Activated CD8-positive, alpha-beta memory T cell treated with anti-CD3 and anti-CD28 coated beads, Interleukin-2, amount 50 U/mL, for 24 hours (primary cell): ENCODE results near the gene TROAP.
"Not testable (repeated sequence)": the region's sequence is repeated elsewhere in the genome, so short reads cannot be mapped to it uniquely, and the experiment has no call there.

Source experiments
- DNase-seq: peaks from one replicate; pipeline ENCODE4 v3.0.0-alpha.2; 2020; ENCODE audit errors: extremely low read depth

The TROAP gene

GRCh38 chr12:49328816-49329215 is 5.8 kb downstream of the TROAP start:
- no peak for DNase-seq

GRCh38 chr12:49330032-49330619 is 7.1 kb downstream of the TROAP start:
- no peak for DNase-seq

- no peak for DNase-seq
Measured at GRCh38 chr12:49330631-49331379, 7.8 kb downstream of the TROAP start.

GRCh38 chr12:49331380-49332222 is 8.5 kb downstream of the TROAP start:
- DNase-seq = no peak

GRCh38 chr12:49332441-49332861 is 9.4 kb downstream of the TROAP start:
- no peak for DNase-seq

- no peak for DNase-seq
Measured at GRCh38 chr12:49332891-49333371, 9.9 kb downstream of the TROAP start.

- DNase-seq = not testable (repeated sequence)
Measured at GRCh38 chr12:49333778-49334177, 10.7 kb downstream of the TROAP start.

GRCh38 chr12:49334226-49334625 is 11.2 kb downstream of the TROAP start:
- no peak for DNase-seq

- DNase-seq = no peak
Measured at GRCh38 chr12:49334681-49335080, 11.6 kb downstream of the TROAP start.

- no peak for DNase-seq
Measured at GRCh38 chr12:49335118-49335954, 12.3 kb downstream of the TROAP start.

GRCh38 chr12:49335955-49336644 is 13.0 kb downstream of the TROAP start:
- no peak for DNase-seq

- peak; percentile 63 for DNase-seq
Measured at GRCh38 chr12:49336645-49337584, 13.9 kb downstream of the TROAP start, which contains the start of gene C1QL4. Gene C1QL4 (minus strand): TSS chr12:49337188. CDS start chr12:49336477, 711 bp downstream.

GRCh38 chr12:49338830-49339463 is 15.9 kb downstream of the TROAP start:
- DNase-seq = no peak

GRCh38 chr12:49339464-49339861 is 16.4 kb downstream of the TROAP start:
- DNase-seq = no peak

- DNase-seq = no peak
Measured at GRCh38 chr12:49340095-49340870, 17.2 kb downstream of the TROAP start.

GRCh38 chr12:49340971-49341776 is 18.1 kb downstream of the TROAP start:
- DNase-seq = no peak

- no peak for DNase-seq
Measured at GRCh38 chr12:49341777-49342065, 18.7 kb downstream of the TROAP start.
